Measurements from ENCODE around the gene ZZZ3. TPM values are rescaled to one million over a fixed set of nuclear protein-coding genes. Genes with fewer than 3 reads are reported as not detected.
"Not testable (repeated sequence)": the region's sequence is repeated elsewhere in the genome, so short reads cannot be mapped to it uniquely, and the experiment has no call there.

The ZZZ3 gene
- total and polyA plus RNA-seq, 10 donors, result 10.2 to 85.3 (median 48.7) TPM

DNA sequence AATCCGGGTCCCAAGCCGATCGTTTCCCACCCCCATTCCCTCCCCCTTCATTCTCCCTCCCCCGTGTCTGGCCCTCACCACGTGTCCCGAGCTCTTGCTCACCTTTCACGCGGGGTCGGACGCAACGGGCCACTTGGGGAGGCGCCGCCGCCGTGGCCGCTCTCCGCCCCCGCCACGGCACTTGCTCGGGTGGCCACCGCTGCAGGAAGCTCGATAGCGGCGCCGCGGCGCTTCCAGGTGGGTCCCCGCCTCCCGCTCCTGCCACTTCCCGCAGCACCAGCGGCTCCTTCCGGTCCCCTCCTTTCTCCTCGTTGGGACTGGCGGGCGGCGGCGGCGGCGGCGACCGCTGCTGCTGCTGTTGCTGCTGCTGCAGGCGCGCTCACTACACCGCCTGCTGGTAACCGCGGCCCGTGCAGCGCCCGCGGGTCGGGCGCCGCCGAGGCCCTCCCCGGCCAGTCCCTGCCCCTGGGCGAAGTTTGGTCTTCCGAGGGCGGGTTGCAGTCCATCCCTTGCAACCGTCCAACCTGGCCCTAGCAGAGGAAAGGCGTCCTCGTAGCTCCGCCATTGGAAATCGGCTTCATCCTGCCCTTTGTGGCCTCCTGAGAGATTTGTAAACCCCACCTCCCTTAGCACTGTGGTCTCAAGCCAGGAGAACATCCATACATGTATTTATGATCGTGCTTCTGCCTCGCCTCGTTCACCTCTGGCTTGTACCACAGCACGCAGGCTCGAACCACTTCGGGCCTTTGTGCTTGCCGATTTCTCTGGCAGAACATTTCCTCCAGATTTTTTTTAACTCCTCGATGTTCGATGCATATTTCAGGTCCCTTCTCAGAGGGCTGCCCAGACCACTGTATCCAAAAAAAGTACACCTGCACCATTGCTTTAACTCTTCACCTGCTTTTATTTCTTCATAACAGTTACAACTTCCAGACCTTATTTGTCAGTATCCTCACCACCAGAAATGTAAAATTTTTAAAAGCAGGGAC, 996 bp upstream of the ZZZ3 start:
- H3K4me1 ChIP-seq, result peaks cover 26 to 51% (median 41%) of the 10 kb centered on the region in 6 donors
- peak overlapping the region; percentile 81 to 98 (median 90) for H3K4me3 ChIP-seq
- DNase-seq, result peak; percentile 99
- TF ChIP-seq POLR2AphosphoS5 (IDR thresholded peaks at IDR 0.05) (peak; percentile 83 to 92 (median 88)), POLR2A (IDR thresholded peaks at IDR 0.05) (peak in 1 of 3 donors; percentile 64)
- TF ChIP-seq, protein P1, sequence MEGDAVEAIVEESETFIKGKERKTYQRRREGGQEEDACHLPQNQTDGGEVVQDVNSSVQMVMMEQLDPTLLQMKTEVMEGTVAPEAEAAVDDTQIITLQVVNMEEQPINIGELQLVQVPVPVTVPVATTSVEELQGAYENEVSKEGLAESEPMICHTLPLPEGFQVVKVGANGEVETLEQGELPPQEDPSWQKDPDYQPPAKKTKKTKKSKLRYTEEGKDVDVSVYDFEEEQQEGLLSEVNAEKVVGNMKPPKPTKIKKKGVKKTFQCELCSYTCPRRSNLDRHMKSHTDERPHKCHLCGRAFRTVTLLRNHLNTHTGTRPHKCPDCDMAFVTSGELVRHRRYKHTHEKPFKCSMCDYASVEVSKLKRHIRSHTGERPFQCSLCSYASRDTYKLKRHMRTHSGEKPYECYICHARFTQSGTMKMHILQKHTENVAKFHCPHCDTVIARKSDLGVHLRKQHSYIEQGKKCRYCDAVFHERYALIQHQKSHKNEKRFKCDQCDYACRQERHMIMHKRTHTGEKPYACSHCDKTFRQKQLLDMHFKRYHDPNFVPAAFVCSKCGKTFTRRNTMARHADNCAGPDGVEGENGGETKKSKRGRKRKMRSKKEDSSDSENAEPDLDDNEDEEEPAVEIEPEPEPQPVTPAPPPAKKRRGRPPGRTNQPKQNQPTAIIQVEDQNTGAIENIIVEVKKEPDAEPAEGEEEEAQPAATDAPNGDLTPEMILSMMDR (IDR thresholded peaks at IDR 0.05 in 8 of 11, conservative IDR thresholded peaks at IDR 0.05 in 3 of 11), result peak; percentile 73 to 98 (median 96)
- H3K27me3 ChIP-seq (replicated peaks in 1 of 7), result no peaks in the 10 kb centered on the region
- H3K27ac ChIP-seq, result peak overlapping the region; percentile 91 to 98 (median 95)
- intact Hi-C loops (cut with DNase I; ENCODE audit: low total_unique reads), result no loop called here
- no peaks in the 10 kb centered on the region for H3K9me3 ChIP-seq
- 0 to 2% (median 1%) methylated on average over 28 to 72 of the region's 72 CpGs for WGBS, 5 donors
- H3K36me3 ChIP-seq, result no peaks in the 10 kb centered on the region

DNA sequence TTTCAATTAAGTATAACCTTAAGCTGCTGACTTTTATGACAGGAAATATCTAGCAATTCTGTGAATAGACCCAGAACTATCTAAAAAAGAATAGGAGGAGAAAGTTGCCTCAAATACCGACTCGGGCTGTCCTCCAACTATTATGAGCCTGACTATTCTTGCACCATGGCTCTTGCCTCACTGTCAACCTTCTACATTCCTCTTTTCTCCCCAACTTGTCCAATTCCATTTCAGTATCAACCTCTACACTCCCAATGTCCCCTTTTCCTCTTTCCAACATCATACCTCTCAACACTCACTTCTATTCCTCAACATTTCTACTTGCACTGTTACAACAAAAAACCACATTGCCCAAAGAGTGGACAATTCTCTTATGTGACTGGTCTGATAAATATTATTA, 2.3 kb downstream of the ZZZ3 start:
- Histone ChIP-seq H3K27ac (no peak overlapping the region), H3K4me3 (no peak overlapping the region)

DNA sequence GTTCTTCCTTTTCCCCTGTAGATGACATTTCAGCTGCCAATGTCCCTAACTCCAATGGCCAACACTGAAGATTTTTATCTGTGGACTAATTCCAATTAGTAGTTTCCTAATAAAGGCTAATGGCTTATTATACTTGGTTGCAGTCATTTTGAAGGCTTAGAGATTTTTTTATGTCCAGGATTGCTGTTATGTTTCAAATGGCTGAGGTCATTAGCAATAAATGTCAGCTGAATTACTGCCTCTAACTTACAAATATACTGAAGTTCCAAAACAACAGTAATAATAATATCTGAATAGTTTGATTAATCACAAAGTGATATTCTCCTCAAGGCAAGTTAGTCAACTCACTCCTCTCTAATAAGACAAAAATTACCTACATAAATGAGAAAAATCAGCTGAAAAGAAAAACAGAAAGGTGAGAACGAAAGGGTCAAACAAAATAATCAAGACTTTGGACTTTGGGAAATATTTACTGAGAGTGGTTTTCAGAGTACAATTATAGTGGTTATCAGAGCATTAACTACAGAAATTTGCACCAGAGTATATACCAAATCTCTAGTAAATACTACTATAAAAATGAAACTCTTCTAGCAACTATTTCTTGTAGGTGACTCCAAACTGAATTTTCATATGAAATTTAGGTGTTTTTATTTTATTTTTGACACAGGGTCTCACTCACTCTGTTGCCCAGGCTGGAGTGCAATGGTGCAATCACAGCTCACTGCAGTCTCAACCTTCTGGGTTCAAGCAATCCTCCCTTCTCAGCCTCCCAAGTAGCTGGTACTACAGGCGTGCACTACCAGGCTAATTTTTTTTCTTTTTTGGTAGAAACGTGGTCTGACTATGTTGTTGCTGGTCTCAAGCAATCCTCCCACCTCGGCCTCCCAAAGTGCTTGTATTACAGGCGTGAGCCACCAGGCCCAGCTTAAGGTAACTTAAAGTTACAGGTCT, 3.5 kb downstream of the ZZZ3 start:
- peaks cover 0 to 8% (median 0%) of the 10 kb centered on the region in 6 donors for H3K36me3 ChIP-seq
- intact Hi-C loops (cut with DNase I; ENCODE audit: low total_unique reads), result no loop called here
- TF ChIP-seq, protein P1 (IDR thresholded peaks at IDR 0.05 in 8 of 11, conservative IDR thresholded peaks at IDR 0.05 in 3 of 11), result no peak
- TF ChIP-seq POLR2AphosphoS5 (IDR thresholded peaks at IDR 0.05) (no peak), POLR2A (IDR thresholded peaks at IDR 0.05) (no peak)
- 91 to 95% (median 92%) methylated on average over 5 of the region's 5 CpGs for WGBS, 5 donors
- no peaks in the 10 kb centered on the region for H3K27me3 ChIP-seq (replicated peaks in 1 of 7)
- H3K4me1 ChIP-seq, result peaks cover 32 to 87% (median 59%) of the 10 kb centered on the region in 6 donors
- DNase-seq, result no peak
- no peak overlapping the region for H3K4me3 ChIP-seq
- H3K27ac ChIP-seq, result no peak overlapping the region
- H3K9me3 ChIP-seq, result no peaks in the 10 kb centered on the region

More for the DNA sequence above, 2.3 kb downstream of the ZZZ3 start:
- H3K27me3 ChIP-seq (replicated peaks in 1 of 7), result no peaks in the 10 kb centered on the region
- TF ChIP-seq POLR2A (IDR thresholded peaks at IDR 0.05), result no peak
- TF ChIP-seq, protein P1 (IDR thresholded peaks at IDR 0.05 in 8 of 11, conservative IDR thresholded peaks at IDR 0.05 in 3 of 11), result no peak
- no peak for TF ChIP-seq POLR2AphosphoS5 (IDR thresholded peaks at IDR 0.05)
- no peak for DNase-seq
- 49 to 75% (median 58%) methylated on average over 2 of the region's 2 CpGs for WGBS, 5 donors
- peaks cover 32 to 83% (median 57%) of the 10 kb centered on the region in 6 donors for H3K4me1 ChIP-seq
- no peaks in the 10 kb centered on the region for H3K9me3 ChIP-seq
- H3K36me3 ChIP-seq, result peaks cover 0 to 5% (median 0%) of the 10 kb centered on the region in 6 donors
- intact Hi-C loops (cut with DNase I; ENCODE audit: low total_unique reads), result no loop called here

DNA sequence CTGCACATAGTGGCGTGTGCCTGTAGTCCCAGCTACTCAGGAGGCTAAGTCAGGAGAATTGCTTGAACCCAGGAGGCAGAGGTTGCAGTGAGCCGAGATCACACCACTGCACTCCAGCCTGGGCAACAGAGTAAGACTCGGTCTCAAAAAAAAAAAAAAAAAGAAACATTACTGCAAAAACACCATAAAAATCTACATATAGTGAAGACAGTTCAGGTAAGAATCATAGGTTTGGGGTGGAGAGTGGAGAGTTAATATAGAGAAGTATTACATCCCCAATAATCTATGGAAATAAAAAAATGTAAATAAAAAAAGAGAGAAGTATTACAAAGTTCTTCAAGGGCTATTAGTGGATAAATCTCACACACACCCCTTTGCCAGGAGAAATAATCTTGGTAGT, 7.7 kb downstream of the ZZZ3 start:
- H3K4me1 ChIP-seq, result peaks cover 11 to 99% (median 51%) of the 10 kb centered on the region in 6 donors
- intact Hi-C loops (cut with DNase I; ENCODE audit: low total_unique reads), result not testable (repeated sequence)

More for the DNA sequence above, 7.7 kb downstream of the ZZZ3 start:
- not testable (repeated sequence) for H3K27ac ChIP-seq; DNase-seq; H3K36me3 ChIP-seq; H3K27me3 ChIP-seq (replicated peaks in 1 of 7); H3K9me3 ChIP-seq; H3K4me3 ChIP-seq
- 92 to 99% (median 96%) methylated on average over 3 of the region's 3 CpGs for WGBS, 5 donors

All from spleen (tissue), 11 donors.